ENCODE data around the gene SLC9A4.

GRCh38 chr2:102523651-102524050 lies 50.6 kb downstream of the SLC9A4 start:
- TF ChIP-seq CTCF (IDR thresholded peaks at IDR 0.05) = no peak
- no peak for TF ChIP-seq POLR2A (IDR thresholded peaks at IDR 0.05)

Measured in uterus (tissue), 2 donors.